ENCODE data around the gene NTM.

GRCh38 chr11:131870305-131870704 is 499.9 kb downstream of the NTM start:
- TF ChIP-seq POLR2AphosphoS5 (IDR thresholded peaks at IDR 0.05; ENCODE audit: borderline replicate concordance, low read depth, low read length) (no peak), EZH2 (IDR thresholded peaks at IDR 0.05) (no peak), FOXP2 (optimal IDR thresholded peaks at IDR 0.05; ENCODE audit: control extremely low read depth, extremely low read length, insufficient read depth) (no peak)
